Gastroesophageal sphincter (tissue), 3 donors: Measurements from ENCODE around the gene FNDC8.

ENCODE experiments used
- CTCF ChIP-seq, 4 experiments: fragments of 200-600 bp in 2 of 4; fragments of 450-650 bp in 2 of 4; sonication (generic) in 1 of 4; IDR thresholded peaks; one replicate each; pipeline ENCODE4 v1.5.1; 2017 to 2019; ENCODE audit warnings: antibody characterized with exemption in 4 of 4, mild to moderate bottlenecking in 2 of 4, moderate library complexity in 2 of 4
- POLR2A ChIP-seq, 2 donors: fragments of 450-650 bp; IDR thresholded peaks; one replicate each; pipeline ENCODE4 v1.6.1; 2017; ENCODE audit warnings: antibody characterized with exemption in 2 of 2, mild to moderate bottlenecking in 2 of 2, moderate library complexity in 1 of 2

DNA sequence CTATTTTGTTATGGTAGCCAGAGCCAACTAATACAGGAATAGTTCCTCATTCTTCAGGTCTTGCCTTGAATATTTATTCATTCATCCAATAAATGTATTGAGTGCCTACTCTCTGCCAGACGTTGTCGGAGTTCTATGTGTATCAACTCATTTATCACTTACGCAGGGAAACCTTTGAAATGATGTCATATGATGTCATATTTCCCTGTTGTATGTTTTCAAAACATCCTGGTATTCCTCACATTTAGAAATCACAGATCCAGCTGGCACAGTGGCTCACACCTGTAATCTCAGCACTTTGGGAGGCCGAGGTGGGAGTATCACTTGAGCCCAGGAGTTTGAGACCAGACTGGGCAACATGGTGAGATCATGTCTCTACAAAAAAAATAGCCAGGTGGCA is 23.4 kb downstream of the FNDC8 start:
- TF ChIP-seq CTCF (IDR thresholded peaks at IDR 0.05) (no peak), POLR2A (IDR thresholded peaks at IDR 0.05) (no peak)
